Measurements from ENCODE around the gene CNTN5.

DNA sequence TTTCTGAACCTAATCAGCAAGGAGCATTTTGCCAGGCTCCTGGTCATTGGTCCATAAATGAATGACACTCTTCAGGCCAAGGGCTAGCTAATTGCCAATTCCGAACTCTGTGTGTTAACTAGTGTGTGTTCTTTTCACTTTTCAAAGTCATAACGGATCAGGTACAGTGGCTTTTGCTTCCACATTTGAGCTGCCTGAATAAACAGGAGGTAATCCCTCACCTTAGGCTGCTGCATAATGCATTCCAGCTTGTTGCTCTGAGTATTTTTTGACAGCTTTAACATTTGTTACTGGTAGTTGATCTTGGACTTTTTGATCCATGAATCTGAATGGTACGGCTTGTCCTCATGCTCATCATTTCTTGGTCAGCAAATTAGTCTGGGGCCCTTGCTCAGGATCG, 485.1 kb downstream of the CNTN5 start:
- TF ChIP-seq, protein P1, sequence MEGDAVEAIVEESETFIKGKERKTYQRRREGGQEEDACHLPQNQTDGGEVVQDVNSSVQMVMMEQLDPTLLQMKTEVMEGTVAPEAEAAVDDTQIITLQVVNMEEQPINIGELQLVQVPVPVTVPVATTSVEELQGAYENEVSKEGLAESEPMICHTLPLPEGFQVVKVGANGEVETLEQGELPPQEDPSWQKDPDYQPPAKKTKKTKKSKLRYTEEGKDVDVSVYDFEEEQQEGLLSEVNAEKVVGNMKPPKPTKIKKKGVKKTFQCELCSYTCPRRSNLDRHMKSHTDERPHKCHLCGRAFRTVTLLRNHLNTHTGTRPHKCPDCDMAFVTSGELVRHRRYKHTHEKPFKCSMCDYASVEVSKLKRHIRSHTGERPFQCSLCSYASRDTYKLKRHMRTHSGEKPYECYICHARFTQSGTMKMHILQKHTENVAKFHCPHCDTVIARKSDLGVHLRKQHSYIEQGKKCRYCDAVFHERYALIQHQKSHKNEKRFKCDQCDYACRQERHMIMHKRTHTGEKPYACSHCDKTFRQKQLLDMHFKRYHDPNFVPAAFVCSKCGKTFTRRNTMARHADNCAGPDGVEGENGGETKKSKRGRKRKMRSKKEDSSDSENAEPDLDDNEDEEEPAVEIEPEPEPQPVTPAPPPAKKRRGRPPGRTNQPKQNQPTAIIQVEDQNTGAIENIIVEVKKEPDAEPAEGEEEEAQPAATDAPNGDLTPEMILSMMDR (IDR thresholded peaks at IDR 0.05), result no peak
- TF ChIP-seq EP300 (IDR thresholded peaks at IDR 0.05), result no peak

Measured in upper lobe of left lung (tissue), 4 donors.